Urothelium cell line (cell line): Measurements from ENCODE around the gene PFKL.
"Not testable (repeated sequence)": the region's sequence is repeated elsewhere in the genome, so short reads cannot be mapped to it uniquely, and the experiment has no call there.

Experiments used
- DNase-seq: peaks from one replicate; pipeline ENCODE4 v3.0.0; 2011; ENCODE audit warnings: low spot score, mixed read lengths
- FAIRE-seq: peaks from 2 replicates; lab custom pipeline; 2011; peaks lifted over from hg19 to GRCh38; lab: Jason Lieb, UNC

The PFKL gene

GRCh38 chr21:44293551-44294231 is 6.2 kb upstream of the PFKL start:
- DNase-seq, result no peak
- FAIRE-seq, result peak; percentile 13

- FAIRE-seq, result no peak
- no peak for DNase-seq
Measured at GRCh38 chr21:44294391-44295162, 5.3 kb upstream of the PFKL start.

DNA sequence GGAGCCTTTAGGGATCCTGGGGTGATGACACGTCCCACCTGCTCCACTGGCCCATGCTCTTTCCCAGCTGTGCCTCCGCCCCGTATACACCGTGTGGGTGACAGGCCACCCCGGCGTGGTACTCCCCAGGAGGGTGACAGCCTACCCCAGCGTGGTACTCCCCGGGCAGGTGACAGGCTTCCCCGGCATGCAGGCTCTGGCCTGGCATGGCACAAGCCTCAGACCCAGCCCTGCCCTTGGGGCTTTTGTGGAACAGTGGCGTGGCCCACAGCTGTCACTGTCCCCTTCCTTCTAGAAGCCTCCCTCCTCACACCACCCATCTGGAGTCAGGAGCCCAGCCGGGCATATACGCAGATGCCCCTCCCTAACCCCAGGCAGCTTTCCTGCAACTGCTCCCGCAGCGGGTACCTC is 4.7 kb upstream of the PFKL start:
- FAIRE-seq, result no peak
- DNase-seq, result no peak

DNA sequence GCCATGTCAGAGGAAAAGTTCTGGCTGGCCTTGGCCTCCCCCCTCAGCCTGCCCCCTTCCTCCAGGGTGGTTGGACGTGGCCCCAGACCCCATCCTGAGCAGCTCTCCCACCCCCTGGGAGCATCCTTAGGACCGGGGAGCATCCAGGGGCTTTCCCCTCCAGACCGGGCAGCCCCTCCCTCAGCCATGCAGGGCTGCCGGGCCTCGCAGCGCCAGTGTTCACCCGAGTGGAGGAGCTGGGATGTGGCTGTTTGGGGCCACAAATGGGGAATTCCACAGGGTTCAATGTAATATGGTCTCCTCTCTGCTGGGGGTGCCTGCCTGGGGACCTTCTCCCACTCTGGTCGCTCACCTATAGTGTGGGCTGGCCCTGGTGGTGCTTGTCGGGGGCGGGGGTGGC is 4.2 kb upstream of the PFKL start:
- FAIRE-seq (no peak), DNase-seq (no peak)

- FAIRE-seq (no peak), DNase-seq (no peak)
Measured at GRCh38 chr21:44296103-44296519, 3.7 kb upstream of the PFKL start.

GRCh38 chr21:44296916-44297315 is 2.9 kb upstream of the PFKL start:
- DNase-seq, result no peak
- FAIRE-seq, result no peak

DNA sequence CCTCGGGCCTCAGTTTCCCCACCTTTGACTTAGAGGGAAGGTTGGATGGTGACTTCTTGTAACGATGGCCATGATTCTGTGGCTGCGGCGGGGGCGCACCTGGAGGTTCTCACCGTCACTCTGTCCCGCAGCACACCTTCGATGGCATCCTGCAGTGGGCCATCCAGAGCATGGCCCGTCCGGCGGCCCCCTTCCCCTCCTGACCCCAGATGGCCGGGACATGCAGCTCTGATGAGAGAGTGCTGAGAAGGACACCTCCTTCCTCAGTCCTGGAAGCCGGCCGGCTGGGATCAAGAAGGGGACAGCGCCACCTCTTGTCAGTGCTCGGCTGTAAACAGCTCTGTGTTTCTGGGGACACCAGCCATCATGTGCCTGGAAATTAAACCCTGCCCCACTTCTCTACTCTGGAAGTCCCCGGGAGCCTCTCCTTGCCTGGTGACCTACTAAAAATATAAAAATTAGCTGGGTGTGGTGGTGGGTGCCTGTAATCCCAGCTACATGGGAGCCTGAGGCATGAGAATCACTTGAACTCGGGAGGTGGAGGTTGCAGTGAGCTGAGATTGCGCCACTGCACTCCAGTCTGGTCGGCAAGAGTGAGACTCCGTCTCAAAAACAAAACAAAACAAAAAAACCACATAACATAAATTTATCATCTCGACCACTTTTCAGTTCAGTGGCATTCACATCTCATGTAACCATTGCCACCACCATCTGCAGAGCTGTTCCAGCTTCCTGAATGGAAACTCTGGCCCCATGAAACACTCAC is 2.1 kb upstream of the PFKL start:
- FAIRE-seq, result no peak
- DNase-seq, result peak; percentile 83

DNA sequence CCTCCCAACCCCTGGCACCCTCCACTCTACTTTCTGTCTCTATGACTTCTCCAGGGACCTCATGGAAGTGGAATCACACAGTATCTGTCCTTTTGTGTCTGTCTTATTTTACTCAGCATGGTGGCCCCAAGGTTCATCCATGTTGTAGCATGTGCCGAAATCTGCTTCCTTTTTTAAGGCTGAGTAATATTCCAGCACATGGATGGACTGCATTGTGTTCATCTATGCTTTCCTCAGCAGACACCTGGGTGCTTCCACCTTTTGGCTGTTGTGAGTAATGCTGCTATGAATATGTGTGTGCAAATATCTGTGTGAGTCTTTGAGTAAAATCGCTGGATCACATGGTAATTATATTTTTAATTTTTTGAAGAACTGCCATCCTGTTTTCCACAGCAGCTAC is 1.6 kb upstream of the PFKL start:
- DNase-seq (no peak), FAIRE-seq (no peak)

- no peak for DNase-seq
- FAIRE-seq, result no peak
Measured at GRCh38 chr21:44299085-44299457, 782 bp upstream of the PFKL start.

- DNase-seq (peak; percentile 75), FAIRE-seq (no peak)
Measured at GRCh38 chr21:44300262-44300959, 558 bp downstream of the PFKL start.

GRCh38 chr21:44301141-44301540 is 1.3 kb downstream of the PFKL start:
- FAIRE-seq (no peak), DNase-seq (no peak)

- FAIRE-seq (no peak), DNase-seq (no peak)
Measured at GRCh38 chr21:44301961-44302406, 2.1 kb downstream of the PFKL start.

DNA sequence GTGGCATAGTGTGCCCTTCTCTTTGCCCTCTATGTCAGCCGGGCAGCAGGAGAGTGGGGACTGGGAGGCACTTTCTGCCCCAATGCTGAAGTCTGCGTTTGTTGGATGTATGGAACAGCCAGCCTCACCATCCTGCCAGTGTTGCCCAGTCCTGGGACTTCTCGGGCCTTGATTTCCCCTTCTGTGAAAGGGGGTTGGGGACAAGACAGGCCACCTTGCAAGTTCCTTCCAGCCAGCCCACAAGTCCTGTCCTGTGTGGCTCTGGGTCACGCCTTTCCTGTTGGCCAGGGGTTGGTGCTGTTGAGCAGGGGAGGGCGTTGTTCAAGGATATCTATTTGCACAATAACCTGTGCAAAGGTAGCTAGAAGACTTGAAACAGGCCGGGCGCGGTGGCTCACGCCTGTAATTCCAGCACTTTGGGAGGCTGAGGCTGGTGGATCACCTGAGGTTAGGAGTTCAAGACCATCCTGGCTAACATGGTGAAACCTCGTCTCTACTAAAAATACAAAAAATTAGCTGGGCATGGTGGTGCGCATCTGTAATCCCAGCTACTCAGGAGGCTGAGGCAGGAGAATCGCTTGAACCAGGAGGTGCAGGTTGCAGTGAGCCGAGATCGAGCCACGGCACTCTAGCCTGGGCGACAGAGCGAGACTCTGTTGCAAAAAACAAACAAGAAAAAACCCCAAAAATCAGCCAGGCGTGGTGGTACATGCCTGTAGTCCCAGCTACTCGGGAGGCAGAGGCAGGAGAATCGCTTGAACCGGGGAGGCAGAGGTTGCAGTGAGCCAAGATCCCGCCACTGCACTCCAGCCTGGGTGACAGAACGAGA is 2.9 kb downstream of the PFKL start:
- DNase-seq, FAIRE-seq: not testable (repeated sequence)

GRCh38 chr21:44303490-44303981 is 3.7 kb downstream of the PFKL start:
- DNase-seq, result no peak
- no peak for FAIRE-seq

GRCh38 chr21:44304011-44304616 is 4.3 kb downstream of the PFKL start:
- FAIRE-seq, result no peak
- DNase-seq, result no peak

- DNase-seq (peak; percentile 46), FAIRE-seq (no peak)
Measured at GRCh38 chr21:44304877-44305293, 5.0 kb downstream of the PFKL start.

GRCh38 chr21:44305691-44306090 is 5.8 kb downstream of the PFKL start:
- DNase-seq, result no peak
- FAIRE-seq, result no peak

DNA sequence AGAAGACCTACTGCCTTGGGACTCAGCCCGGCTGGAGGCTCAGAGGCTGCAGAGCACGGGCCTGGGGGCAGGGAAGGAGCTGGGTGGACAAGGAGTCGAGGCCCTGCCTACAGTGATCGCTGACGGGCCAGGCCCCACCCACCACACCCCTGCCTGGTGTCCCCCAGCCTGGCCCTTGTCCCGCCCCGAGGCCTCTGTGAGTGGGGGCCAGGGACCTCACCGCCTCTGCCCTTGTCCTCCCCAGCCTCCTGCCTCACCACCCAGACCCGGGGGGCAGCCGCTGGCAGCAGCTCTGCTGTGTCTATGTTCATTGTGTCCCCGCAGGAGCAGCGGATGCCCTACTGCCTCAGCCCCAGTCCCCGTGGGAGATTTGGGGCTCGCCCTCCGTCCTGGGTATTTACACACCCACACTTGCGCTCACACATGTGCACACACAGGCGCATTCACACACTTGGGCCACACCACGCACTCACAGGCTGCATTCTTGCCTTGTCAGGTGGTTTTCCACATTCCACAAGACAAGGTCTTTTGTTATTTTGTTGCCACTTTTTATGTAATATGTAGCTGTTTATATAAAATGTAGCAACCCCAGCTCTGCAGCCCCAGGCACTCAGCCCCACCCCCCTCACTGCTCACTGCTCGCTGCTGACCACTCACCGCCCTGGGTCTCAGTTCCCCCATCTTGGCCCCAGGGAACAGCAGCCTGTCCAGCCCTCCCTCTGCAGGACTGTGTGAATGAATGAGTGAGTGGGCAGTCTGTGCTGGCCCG is 7.3 kb downstream of the PFKL start:
- no peak for FAIRE-seq

More for the DNA sequence above, 7.3 kb downstream of the PFKL start:
- DNase-seq, result no peak
